ENCODE results near the gene SENP5.

- TF ChIP-seq, protein P1, sequence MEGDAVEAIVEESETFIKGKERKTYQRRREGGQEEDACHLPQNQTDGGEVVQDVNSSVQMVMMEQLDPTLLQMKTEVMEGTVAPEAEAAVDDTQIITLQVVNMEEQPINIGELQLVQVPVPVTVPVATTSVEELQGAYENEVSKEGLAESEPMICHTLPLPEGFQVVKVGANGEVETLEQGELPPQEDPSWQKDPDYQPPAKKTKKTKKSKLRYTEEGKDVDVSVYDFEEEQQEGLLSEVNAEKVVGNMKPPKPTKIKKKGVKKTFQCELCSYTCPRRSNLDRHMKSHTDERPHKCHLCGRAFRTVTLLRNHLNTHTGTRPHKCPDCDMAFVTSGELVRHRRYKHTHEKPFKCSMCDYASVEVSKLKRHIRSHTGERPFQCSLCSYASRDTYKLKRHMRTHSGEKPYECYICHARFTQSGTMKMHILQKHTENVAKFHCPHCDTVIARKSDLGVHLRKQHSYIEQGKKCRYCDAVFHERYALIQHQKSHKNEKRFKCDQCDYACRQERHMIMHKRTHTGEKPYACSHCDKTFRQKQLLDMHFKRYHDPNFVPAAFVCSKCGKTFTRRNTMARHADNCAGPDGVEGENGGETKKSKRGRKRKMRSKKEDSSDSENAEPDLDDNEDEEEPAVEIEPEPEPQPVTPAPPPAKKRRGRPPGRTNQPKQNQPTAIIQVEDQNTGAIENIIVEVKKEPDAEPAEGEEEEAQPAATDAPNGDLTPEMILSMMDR (IDR thresholded peaks at IDR 0.05): no peak
- TF ChIP-seq POLR2A (IDR thresholded peaks at IDR 0.05): no peak
- no peak for TF ChIP-seq EP300 (IDR thresholded peaks at IDR 0.05)
- TF ChIP-seq POLR2AphosphoS5 (IDR thresholded peaks at IDR 0.05): no peak
These were observed 34.6 kb downstream of the SENP5 start for GRCh38 chr3:196902296-196902695.
